Activated T-helper 17 cell treated with anti-CD3 and anti-CD28 coated beads, Interleukin-2, amount 50 U/mL, for 72 hours (primary cell): Measurements from ENCODE around the gene HOXA13. TPM values are rescaled to one million over a fixed set of nuclear protein-coding genes. Genes with fewer than 3 reads are reported as not detected.

Source experiments
- ATAC-seq: fragments of 150-1000 bp; cut with Tn5 transposase; replicated peaks from 2 replicates; pipeline ENCODE4 v1.10.0; 2021; ENCODE audit warnings: mild to moderate bottlenecking, moderate library complexity
- H3K27ac Mint-ChIP-seq: one replicate; pipeline ENCODE4 v1.8.0; 2022; ENCODE audit warnings: mixed read lengths
- H3K27me3 Mint-ChIP-seq: one replicate; pipeline ENCODE4 v1.8.0; 2022; ENCODE audit warnings: mixed read lengths
- H3K36me3 Mint-ChIP-seq: one replicate; pipeline ENCODE4 v1.8.0; 2022; ENCODE audit warnings: low read depth, mild to moderate bottlenecking, mixed read lengths
- H3K4me1 Mint-ChIP-seq: one replicate; pipeline ENCODE4 v1.8.0; 2022; ENCODE audit warnings: mixed read lengths
- H3K4me3 Mint-ChIP-seq: one replicate; pipeline ENCODE4 v1.8.0; 2022; ENCODE audit warnings: mild to moderate bottlenecking, mixed read lengths
- H3K9me3 Mint-ChIP-seq: one replicate; pipeline ENCODE4 v1.8.0; 2022; ENCODE audit warnings: mixed read lengths
- total RNA-seq, 2 donors: library from RNA; stranded (reverse); gene quantifications; one replicate each; pipeline ENCODE4 v1.2.3, GENCODE V29; 2022

Gene HOXA13
- total RNA-seq, 2 donors from 2014 or later = not detected

DNA sequence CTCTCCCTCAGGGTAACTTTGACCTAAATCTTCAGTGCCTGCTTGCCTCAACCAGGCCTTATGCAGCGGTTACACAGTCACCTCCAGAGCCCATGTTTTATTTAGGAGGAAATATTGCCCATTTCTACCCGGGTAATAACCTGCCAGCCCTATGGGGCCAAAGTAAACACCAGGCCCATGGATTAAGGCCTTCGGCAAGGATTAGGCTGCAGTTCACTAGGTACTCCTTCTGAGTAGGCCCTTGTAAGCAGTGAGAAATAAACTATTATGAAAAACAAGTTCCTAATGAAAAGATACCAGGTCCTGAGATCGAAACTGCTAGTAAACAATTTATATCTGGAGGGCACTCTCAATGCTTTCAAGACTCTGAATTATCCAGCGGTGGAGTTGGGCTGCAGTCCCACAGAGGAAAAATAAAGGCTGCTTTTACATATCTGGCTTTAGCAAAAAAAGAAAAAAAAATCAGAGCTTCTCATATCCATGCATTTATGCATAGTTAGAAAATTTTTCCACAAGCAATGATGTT, 22.0 kb downstream of the HOXA13 start:
- no peaks in the 10 kb centered on the region for H3K9me3 Mint-ChIP-seq
- no peak overlapping the region for H3K27ac Mint-ChIP-seq
- peaks cover 44% of the 10 kb centered on the region for H3K27me3 Mint-ChIP-seq
- peaks cover 5% of the 10 kb centered on the region for H3K4me1 Mint-ChIP-seq
- no peaks in the 10 kb centered on the region for H3K36me3 Mint-ChIP-seq
- ATAC-seq = no peak
- H3K4me3 Mint-ChIP-seq = no peak overlapping the region

DNA sequence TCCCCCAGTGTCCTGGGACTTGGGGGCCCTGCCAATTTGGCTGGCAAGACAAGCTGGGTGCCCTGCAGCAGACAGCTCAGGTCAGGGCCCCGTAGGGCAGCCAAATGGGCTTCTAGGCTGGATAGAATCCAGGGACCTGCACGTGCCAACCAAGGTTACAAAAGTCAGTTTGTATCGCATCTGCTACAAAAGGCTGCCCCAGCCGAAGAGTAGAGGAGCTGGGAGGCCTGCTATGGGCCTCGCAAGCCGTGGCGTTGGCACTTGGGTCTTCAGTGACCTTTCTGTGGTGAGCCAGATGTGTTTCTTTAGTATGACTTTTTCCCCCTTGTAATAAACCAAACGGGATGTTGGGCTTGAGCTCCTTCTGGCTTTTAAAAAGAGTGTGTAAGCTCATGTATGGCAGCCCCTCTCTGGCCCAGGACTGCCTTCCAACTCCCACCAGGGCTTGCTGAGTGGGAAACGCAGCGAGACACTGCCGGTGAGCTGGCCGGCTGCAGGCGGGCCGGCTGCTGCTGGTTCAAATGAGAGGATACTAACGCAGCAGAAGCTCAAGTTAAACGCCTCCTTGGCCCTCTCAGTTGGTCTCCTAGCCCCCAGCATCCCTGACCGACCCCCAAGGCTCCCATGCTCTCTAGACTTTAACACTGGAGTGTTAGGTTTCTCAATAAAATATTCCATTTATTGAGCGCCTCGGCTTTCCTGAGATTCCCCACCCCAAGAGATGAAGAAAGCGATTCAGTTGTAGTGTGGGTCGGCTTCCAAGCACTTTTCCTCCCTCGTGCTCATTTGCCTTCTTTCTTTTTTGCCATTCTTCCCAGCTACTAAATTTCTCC, 22.7 kb downstream of the HOXA13 start:
- H3K4me1 Mint-ChIP-seq = peaks cover 8% of the 10 kb centered on the region
- peaks cover 3% of the 10 kb centered on the region for H3K36me3 Mint-ChIP-seq
- H3K27ac Mint-ChIP-seq = no peak overlapping the region
- H3K4me3 Mint-ChIP-seq = no peak overlapping the region
- no peak for ATAC-seq
- H3K9me3 Mint-ChIP-seq = no peaks in the 10 kb centered on the region
- H3K27me3 Mint-ChIP-seq = peaks cover 44% of the 10 kb centered on the region

DNA sequence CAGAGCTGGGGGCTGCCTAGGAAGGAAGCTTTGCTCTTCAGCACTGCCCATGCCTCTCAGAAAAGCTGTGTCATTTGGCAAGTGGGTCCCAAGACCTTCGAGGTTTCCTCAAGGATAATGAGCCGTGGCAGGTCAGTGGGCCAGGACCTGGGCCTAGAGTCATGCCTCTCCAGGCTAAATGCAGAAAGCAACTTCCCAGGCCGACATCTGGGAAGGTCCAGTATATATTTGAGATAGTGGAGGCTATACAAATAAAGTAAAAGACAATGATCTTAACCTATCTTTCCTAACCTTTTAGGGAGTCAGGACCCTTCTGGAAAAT, 23.4 kb downstream of the HOXA13 start:
- H3K4me1 Mint-ChIP-seq = peaks cover 14% of the 10 kb centered on the region
- no peak overlapping the region for H3K4me3 Mint-ChIP-seq
- no peaks in the 10 kb centered on the region for H3K9me3 Mint-ChIP-seq
- ATAC-seq = no peak
- no peak overlapping the region for H3K27ac Mint-ChIP-seq
- H3K36me3 Mint-ChIP-seq = peaks cover 7% of the 10 kb centered on the region
- peaks cover 51% of the 10 kb centered on the region for H3K27me3 Mint-ChIP-seq

DNA sequence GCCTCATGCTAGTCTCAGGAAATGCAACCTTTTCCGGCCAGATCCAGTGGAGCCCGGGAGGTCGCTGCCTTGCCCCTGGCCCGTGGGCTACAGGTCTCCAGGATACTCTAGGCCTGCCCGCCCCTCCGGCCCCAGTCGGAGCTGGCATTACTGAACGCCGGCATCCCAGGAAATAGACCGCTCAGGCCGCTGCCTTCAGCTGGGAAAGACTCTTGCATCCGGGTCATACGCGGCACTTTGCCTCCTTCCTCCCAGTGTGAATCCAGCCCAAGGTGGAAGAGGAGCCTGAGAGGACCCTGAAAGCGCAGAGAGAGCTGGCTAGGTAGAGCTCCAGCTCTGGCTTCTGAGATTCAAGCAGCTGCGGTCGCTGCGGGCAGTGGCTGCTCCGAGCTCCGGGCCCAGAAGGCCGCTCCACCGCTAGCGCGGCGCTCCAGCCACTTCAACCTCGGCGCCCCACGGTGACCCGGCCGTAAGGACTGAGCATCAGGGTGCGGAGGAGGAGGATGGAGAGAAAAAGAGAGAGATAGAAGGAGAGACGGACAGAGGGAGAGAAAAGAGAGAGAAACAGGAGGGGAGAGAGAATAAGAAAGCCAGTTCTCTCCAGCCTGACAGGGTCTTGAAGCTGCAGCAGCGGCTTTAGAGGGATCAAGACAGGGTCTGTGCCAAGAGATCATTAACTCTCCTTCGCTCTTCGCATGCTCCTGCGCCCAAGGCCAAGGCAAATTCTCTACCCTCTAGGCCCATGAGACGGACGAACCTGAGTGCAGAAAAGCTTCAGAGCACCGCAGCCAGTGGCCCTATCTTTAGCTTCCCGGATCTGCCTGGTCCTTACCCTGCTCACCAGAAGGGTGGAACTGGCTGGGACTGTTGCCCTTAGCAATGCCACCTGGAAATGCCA, 24.0 kb downstream of the HOXA13 start:
- Mint-ChIP-seq H3K4me1 (peaks cover 14% of the 10 kb centered on the region), H3K36me3 (peaks cover 7% of the 10 kb centered on the region), H3K4me3 (no peak overlapping the region), H3K9me3 (no peaks in the 10 kb centered on the region), H3K27ac (no peak overlapping the region), H3K27me3 (peaks cover 52% of the 10 kb centered on the region)
- no peak for ATAC-seq

DNA sequence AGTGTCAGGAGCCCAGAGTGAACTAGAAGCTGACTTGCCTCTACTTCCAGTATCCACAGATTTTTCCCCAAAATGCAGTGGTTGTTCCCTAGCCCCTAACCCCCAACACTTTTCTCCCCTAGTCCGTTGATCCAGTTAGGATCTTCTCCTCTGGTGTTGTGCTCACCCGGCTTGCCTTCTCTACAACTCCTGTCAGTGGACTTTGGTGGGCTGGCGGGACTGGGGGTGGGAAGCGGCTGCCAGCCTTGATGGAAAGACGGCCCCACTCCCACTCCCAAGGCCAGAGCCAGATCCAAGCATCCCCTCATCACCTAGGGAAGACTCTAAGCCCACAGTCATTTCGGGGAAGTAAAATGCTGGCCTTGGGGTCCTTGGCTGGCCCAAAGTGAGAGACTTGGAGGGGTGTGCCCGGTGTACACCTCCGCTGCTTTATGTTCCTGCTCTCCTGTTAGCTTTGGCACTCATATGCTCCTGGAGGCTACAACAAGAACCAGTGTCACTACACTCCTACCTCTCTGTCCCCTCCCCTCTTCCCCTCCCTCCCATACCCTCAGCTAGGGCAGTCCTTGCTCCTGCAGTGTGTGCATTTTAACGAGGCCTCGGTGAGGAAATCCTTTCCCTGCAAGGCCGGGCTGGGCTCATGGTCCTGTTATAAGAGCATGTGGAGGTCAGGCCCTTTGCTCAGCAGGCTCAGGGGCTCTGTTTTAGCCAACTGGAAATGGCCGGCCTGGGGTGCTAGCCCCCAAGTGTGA, 24.8 kb downstream of the HOXA13 start:
- H3K4me3 Mint-ChIP-seq = peak overlapping the region; percentile 49
- peaks cover 14% of the 10 kb centered on the region for H3K4me1 Mint-ChIP-seq

DNA sequence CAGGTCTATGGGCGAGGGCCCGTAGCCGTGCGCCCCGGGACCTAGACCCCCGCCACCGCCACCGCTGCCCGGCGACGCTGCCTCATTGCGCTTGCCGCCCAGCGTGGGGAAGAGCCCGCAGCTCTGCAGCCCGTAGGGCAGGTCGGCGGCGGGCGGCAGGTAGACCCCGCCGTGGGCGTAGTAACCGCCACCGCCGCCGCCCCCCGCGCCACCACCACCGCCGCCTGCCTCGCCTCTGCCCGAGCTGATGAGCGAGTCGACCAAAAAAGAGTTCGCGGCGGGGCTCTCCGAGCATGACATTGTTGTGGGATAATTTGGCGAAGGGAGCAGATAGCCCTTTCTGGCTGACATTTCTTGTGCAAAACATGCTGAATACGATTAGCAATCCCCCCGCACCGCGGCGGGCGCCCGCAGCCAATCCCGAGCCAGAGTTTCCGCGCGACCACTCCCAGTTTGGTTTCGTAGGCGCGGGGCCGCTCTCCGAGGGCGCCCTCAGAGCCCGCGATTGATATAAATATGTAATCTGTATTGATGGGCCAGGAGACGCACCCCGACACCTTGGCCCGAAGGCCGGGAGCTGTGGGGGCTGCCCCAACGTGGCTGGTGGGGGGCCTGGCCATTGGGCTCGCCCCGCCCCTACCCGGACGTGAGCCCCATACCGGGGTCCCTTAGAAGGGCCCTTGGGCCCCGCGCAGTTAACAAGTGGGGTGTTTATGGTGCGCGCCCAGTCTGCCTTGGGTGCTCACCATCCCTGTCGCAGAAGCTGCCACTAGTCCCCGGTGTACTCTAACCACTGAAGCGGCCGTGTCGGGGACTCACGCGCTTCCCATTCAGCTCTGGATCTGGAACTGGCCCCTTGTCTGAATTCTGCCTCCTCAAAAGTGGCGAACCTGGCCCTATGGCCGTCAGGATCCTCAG, 25.7 kb downstream of the HOXA13 start, which contains the start of gene HOXA10:
HOXA10 (minus strand) TSS at position 365 of the 918 bp plus-strand sequence; CDS start at position 351, 14 bp downstream.
- Mint-ChIP-seq H3K36me3 (peaks cover 7% of the 10 kb centered on the region), H3K9me3 (no peaks in the 10 kb centered on the region), H3K27me3 (peaks cover 48% of the 10 kb centered on the region), H3K4me3 (peak within 1 kb of the TSS; percentile 49), H3K4me1 (peaks cover 8% of the 10 kb centered on the region), H3K27ac (no peak within 1 kb of the TSS)
- no peak for ATAC-seq

More for the DNA sequence above, 24.8 kb downstream of the HOXA13 start:
- Mint-ChIP-seq H3K27me3 (peaks cover 56% of the 10 kb centered on the region), H3K36me3 (peaks cover 7% of the 10 kb centered on the region), H3K27ac (no peak overlapping the region), H3K9me3 (no peaks in the 10 kb centered on the region)
- ATAC-seq = no peak

DNA sequence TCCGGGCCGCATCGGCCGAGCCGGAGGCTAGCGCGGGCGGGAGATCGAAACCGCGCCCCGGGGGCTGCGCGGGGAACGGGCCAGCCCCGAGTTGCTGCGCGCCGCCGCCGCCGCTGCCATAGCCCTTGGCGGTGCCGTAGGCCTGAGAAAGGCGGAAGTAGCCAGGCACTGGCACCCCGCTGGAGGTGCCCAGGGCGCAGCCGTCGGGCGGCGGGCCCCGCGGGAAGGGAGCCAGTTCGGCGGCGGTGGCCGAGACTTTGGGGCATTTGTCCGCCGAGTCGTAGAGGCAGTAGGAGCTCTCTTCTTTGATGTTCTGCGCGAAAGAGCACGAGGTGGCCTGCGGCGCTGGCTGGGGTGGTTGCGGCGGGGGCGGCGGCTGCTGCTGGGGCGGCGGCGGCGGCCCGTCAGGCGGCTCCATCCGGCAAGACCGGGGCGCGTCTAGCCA, 26.4 kb downstream of the HOXA13 start:
- peak; percentile 72 for ATAC-seq
- H3K4me3 Mint-ChIP-seq = no peak overlapping the region
- peaks cover 50% of the 10 kb centered on the region for H3K27me3 Mint-ChIP-seq
- H3K27ac Mint-ChIP-seq = no peak overlapping the region
- H3K4me1 Mint-ChIP-seq = peaks cover 12% of the 10 kb centered on the region
- peaks cover 11% of the 10 kb centered on the region for H3K36me3 Mint-ChIP-seq
- no peaks in the 10 kb centered on the region for H3K9me3 Mint-ChIP-seq

DNA sequence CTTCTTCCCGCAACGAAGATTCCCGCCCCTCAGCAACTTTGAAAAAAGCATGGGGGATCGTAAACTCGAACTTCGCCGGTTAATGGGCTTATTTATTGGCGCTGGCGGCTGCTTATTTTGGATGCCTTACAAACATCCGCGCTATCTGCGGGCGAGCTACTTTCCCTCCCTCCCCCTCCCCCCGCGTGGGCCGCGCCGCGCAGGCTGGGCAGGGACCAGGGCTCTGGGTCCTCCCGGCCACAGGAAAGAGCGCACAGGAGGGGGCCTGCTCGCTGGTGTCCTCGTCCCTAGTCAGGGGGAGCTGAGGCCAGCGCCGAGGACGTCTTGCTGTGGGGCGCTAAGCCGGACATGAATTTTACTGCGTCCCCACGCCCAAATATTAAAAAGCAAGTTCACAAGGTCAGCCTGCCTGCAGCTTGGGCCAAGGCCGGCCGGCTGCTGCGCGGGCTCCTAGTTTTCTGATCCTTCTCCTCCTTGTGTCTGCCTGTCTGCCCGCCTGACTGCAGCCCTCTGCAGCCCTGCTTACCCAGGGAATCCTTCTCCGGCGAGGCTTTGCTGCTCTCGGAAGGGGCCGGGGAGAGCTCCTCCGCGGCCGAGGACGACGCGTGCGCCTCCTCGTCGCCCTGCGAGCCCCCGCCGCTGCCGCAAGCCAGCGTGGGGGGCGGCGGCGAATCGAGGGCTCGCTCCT, 26.9 kb downstream of the HOXA13 start:
- Mint-ChIP-seq H3K27me3 (peaks cover 50% of the 10 kb centered on the region), H3K4me1 (peaks cover 14% of the 10 kb centered on the region), H3K36me3 (peaks cover 16% of the 10 kb centered on the region), H3K4me3 (peak overlapping the region; percentile 51), H3K27ac (no peak overlapping the region), H3K9me3 (no peaks in the 10 kb centered on the region)
- ATAC-seq = peak; percentile 26

DNA sequence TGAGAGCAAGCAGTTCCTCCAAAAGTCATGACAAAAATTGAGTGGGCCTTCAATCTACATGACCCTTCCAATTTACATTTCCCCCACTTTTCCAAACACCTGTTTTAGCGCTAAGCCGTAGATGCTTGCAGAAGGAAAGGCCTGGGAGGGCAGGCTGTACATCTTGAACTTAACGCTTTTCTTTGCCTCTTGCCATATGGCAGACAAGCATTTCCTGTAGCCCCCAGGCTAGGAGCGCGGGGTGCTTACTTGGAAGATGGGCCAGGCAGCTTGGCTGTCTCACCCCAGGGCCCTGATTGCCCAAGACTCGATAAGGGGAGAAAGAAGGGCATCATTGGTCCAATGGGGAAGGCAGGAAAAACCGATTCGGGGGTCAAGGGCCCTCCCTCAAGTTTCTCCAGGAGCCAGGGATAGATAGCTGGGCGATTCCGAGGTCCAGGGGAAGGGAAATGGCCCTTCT, 27.5 kb downstream of the HOXA13 start:
- H3K9me3 Mint-ChIP-seq = no peaks in the 10 kb centered on the region
- peak overlapping the region; percentile 51 for H3K4me3 Mint-ChIP-seq
- no peak for ATAC-seq
- peaks cover 50% of the 10 kb centered on the region for H3K27me3 Mint-ChIP-seq
- H3K4me1 Mint-ChIP-seq = peaks cover 14% of the 10 kb centered on the region
- peaks cover 16% of the 10 kb centered on the region for H3K36me3 Mint-ChIP-seq
- peak overlapping the region; percentile 46 for H3K27ac Mint-ChIP-seq

DNA sequence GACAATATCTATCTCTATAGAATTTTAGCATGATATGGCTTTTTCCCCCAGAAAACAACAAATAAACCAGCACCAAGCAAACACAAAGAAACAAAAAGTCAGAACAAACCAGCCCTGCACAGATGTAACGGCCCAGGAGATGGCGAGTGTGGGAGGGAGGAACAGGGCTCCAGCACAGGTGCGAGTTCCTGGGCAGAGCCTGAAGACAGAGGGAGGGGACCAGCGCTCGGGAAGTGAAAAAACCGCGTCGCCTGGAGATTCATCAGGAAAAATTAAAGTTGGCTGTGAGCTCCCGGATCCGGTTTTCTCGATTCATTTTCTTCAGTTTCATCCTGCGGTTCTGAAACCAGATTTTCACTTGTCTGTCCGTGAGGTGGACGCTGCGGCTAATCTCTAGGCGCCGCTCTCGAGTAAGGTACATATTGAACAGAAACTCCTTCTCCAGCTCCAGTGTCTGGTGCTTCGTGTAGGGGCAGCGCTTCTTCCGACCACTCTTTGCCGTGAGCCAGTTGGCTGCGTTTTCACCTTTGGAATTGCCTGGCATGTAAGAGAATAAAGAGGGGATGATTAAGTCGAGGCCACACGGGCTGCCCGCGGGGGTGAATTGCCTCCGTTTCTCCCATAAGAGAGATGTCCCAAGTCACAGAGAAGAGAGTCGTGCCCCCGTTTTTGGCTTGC, 28.1 kb downstream of the HOXA13 start:
- peaks cover 14% of the 10 kb centered on the region for H3K4me1 Mint-ChIP-seq
- H3K9me3 Mint-ChIP-seq = no peaks in the 10 kb centered on the region
- no peak for ATAC-seq
- peaks cover 56% of the 10 kb centered on the region for H3K27me3 Mint-ChIP-seq
- H3K36me3 Mint-ChIP-seq = peaks cover 16% of the 10 kb centered on the region
- peak overlapping the region; percentile 46 for H3K27ac Mint-ChIP-seq
- H3K4me3 Mint-ChIP-seq = peak overlapping the region; percentile 51

DNA sequence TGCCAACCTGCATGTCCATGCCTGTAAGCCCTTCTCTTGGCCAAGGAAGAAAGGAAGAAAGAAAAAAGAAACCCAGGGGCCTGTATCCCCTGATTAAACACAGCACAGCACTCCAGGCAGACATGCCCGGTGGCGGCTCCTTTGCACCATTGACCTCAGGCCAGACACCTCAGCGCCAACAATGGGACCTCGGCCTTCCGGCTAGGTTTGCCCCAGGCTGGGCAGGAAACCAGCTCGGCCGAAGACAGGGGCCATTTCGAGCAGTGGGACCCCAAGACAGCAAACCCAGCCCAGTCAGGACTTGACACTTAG, 28.6 kb downstream of the HOXA13 start:
- Mint-ChIP-seq H3K4me1 (peaks cover 14% of the 10 kb centered on the region), H3K27ac (no peak overlapping the region), H3K4me3 (no peak overlapping the region), H3K9me3 (no peaks in the 10 kb centered on the region), H3K36me3 (peaks cover 16% of the 10 kb centered on the region), H3K27me3 (peaks cover 56% of the 10 kb centered on the region)
- no peak for ATAC-seq

DNA sequence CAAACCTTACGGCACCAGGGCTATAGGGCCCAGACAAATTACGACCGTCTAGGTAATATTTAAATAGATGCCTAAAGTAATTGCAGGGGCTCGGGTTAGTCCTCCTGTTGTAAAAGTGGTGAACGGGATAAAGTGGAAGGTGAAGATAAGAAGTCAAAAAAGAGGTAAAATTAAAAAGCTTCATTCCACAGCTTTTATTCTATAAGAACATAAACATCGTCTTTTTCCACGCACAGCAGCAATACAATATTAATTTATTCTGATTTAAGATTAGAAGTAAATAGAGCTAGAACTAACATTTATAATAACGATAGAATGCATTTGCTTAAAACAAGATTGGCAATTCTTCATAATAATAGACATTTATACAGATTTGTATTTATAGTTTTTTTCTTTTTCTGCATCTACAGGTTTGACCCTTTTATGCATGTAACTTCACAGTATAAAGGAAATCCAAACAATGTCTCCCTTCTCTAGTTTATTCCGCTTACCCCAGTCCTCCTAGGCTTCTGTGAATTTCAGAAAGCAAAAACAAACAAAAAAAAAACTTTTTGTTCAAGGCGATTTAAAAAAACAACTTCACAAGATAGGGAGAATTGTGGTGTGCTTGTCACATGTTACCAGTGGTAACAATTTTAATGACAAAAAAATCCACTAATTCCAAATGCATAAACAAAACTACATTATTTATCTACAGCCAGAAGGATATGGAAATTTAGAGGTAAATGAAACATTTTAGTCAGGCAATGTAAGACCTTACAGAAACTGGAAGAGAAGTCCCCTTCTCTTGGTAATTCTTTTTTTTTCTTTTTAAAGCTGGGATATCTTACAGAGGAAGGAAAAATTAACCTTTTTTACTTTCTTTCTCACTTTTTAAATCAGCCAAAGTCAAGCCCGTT, 29.2 kb downstream of the HOXA13 start:
- peaks cover 19% of the 10 kb centered on the region for H3K36me3 Mint-ChIP-seq
- H3K9me3 Mint-ChIP-seq = no peaks in the 10 kb centered on the region
- no peak for ATAC-seq
- H3K27me3 Mint-ChIP-seq = peaks cover 55% of the 10 kb centered on the region
- H3K4me1 Mint-ChIP-seq = peaks cover 16% of the 10 kb centered on the region
- H3K4me3 Mint-ChIP-seq = no peak overlapping the region
- H3K27ac Mint-ChIP-seq = no peak overlapping the region
